Thoracic aorta (tissue), 2 donors: Measurements from ENCODE around the gene SWI5. TPM values are rescaled to one million over a fixed set of nuclear protein-coding genes. Genes with fewer than 3 reads are reported as not detected.
A peak's percentile ranks its signal among the peaks of the same experiment; 100 is the strongest.

Experiments
- ATAC-seq: fragments of 150-250 bp; one replicate; pipeline ENCODE4 v1.8.0; 2017; ENCODE audit warnings: low read depth; ENCODE audit not compliant: insufficient number of reproducible peaks, low FRiP score
- DNase-seq: peaks from one replicate; pipeline ENCODE4 v3.0.0-alpha.2; 2020; ENCODE audit warnings: low spot score
- H3K27ac ChIP-seq, 2 donors: fragments of 200-600 bp; sonication (generic); 1 replicate in 1 of 2; 2 replicates in 1 of 2; pipeline ENCODE4 v1.5.1; 2016; ENCODE audit warnings: mild to moderate bottlenecking in 2 of 2, moderate library complexity in 2 of 2
- H3K27me3 ChIP-seq: fragments of 200-600 bp; sonication (generic); replicated peaks from 2 replicates; pipeline ENCODE4 v1.6.0; 2016; ENCODE audit warnings: mild to moderate bottlenecking; ENCODE audit not compliant: insufficient read depth
- H3K36me3 ChIP-seq: fragments of 200-600 bp; sonication (generic); one replicate; pipeline ENCODE4 v1.5.1; 2016
- H3K4me1 ChIP-seq, 2 donors: fragments of 200-600 bp; sonication (generic); 1 replicate in 1 of 2; 2 replicates in 1 of 2; pipeline versions ENCODE4 v1.5.1 to v1.6.0; 2016; ENCODE audit warnings: low read depth in 2 of 2, mild to moderate bottlenecking in 1 of 2; ENCODE audit not compliant: control insufficient read depth in 1 of 2
- H3K4me3 ChIP-seq: fragments of 200-600 bp; sonication (generic); 2 replicates; pipeline ENCODE4 v1.5.1; 2016; ENCODE audit warnings: mild to moderate bottlenecking
- H3K9me3 ChIP-seq: fragments of 200-600 bp; sonication (generic); 2 replicates; pipeline ENCODE4 v1.5.1; 2016
- CTCF ChIP-seq: fragments of 200-600 bp; sonication (generic); IDR thresholded peaks from one replicate; pipeline ENCODE4 v1.5.1; 2019; ENCODE audit warnings: antibody characterized with exemption
- total RNA-seq, 2 donors: library from RNA; depleted of rRNA; stranded (reverse); fragments of >200 nt; gene quantifications; one replicate each; pipeline versions ENCODE4 v1.1.0 to v1.2.3, GENCODE V29; 2016

SWI5 gene
- total RNA-seq, 2 donors from 2014 or later, result 12.0 to 26.8 TPM

DNA sequence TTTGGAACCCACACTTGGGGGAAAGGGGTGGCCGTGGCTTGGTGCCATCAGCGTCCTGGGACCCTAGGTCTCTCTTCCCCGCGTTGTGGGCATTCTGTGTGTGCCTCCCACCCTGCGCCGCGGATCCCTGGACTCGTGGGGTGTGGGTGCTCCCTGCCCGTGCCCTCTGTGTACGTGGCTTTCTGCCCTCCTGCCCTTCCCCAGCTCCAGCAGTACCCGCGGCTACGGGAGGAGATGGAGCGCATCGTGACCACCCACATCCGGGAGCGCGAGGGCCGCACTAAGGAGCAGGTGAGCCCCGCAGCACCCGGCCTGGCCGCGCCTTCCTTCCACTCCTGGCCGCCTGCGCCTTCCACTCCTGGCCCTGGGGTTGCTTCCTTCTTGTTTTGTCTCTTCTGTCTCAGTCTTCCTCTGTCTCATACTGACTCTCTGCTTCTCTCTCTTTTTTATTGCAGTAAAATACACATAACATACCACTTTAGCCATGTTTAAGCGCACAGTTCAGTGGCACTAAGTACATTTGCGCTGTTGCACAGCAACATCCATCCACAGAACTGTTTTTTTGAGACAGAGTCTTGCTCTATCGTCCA is 42.2 kb upstream of the SWI5 start:
- no peak overlapping the region for H3K4me3 ChIP-seq
- no peaks in the 10 kb centered on the region for H3K36me3 ChIP-seq
- no peaks in the 10 kb centered on the region for H3K27me3 ChIP-seq
- DNase-seq (no peak), ATAC-seq (no peak)
- no peaks in the 10 kb centered on the region for H3K4me1 ChIP-seq
- H3K9me3 ChIP-seq, result no peaks in the 10 kb centered on the region
- H3K27ac ChIP-seq, result no peak overlapping the region
- no peak for TF ChIP-seq CTCF

- Histone ChIP-seq H3K36me3 (no peaks in the 10 kb centered on the region), H3K27ac (no peak overlapping the region), H3K4me1 (no peaks in the 10 kb centered on the region), H3K4me3 (no peak overlapping the region), H3K9me3 (no peaks in the 10 kb centered on the region), H3K27me3 (no peaks in the 10 kb centered on the region)
- DNase-seq (no peak), ATAC-seq (no peak)
- no peak for TF ChIP-seq CTCF
Observed at GRCh38 chr9:128242124-128242523, 34.0 kb upstream of the SWI5 start.

DNA sequence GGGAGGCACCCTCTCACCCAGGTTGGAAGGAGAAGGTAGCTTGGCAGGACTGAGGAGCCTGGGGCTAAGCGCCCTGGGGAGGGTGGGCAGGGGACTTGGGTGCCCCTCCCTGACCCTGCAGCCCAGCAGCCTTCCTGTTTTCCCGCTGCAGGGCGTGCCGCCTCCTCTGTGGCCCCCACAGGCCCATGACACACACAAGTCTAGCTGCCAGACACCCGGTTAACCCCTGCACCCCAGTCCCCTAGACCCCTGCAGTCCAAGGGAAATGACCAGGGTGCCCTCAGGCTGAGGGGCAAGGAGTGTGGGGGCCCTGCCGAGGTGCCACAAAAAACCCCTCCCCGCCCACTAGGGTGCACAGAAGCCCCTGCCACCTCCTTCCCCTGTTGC is 33.3 kb upstream of the SWI5 start:
- DNase-seq, result no peak
- no peak for ATAC-seq

DNA sequence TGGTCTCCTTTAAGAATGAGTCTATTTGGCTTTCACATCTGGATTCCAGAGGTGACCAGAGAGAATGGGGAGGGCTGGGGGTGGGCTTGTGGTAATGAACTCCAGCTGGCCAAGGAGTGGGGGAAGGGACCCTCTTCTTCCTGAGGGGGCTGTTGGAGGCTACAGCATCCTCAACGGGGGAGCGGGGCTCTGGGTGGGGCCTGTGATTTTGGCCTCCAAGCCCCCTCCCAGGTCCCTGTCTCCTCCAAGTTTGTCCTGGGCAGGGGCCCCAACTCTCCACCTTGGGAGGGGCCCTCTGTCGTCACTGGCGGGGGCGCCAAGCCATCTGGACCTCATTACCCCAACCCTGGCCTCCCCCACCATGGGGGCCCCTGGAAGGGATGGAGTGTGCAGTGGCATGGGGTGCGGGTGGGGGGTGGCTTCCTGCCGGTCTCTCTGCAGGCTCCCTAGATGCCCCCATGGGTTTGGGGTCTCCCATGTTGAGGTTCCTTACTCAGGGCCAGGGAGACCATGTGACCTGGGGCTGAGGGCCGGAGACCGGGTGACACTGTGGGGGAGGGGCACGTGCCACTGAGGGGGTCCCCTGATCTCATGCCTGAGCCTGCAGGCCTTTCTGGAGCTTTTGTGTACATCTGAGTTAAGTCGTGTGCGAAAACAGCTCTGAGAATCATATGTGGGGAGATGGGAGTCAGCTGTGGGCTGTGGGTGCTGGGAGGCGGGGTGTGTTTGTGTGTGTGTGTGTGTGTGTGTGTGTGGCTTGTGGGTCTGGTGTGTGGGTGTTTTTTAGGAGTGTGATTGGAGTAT is 32.7 kb upstream of the SWI5 start:
- no peak for TF ChIP-seq CTCF
- Histone ChIP-seq H3K4me3 (no peak overlapping the region), H3K27ac (no peak overlapping the region), H3K4me1 (no peaks in the 10 kb centered on the region), H3K9me3 (no peaks in the 10 kb centered on the region), H3K27me3 (no peaks in the 10 kb centered on the region), H3K36me3 (no peaks in the 10 kb centered on the region)
- DNase-seq (no peak), ATAC-seq (no peak)

More for the DNA sequence above, 33.3 kb upstream of the SWI5 start:
- H3K4me1 ChIP-seq, result no peaks in the 10 kb centered on the region
- no peak overlapping the region for H3K4me3 ChIP-seq
- no peak overlapping the region for H3K27ac ChIP-seq
- no peaks in the 10 kb centered on the region for H3K36me3 ChIP-seq
- no peak for TF ChIP-seq CTCF
- H3K27me3 ChIP-seq, result no peaks in the 10 kb centered on the region
- H3K9me3 ChIP-seq, result no peaks in the 10 kb centered on the region

GRCh38 chr9:128244091-128244836 is 31.8 kb upstream of the SWI5 start:
- Histone ChIP-seq H3K27me3 (no peaks in the 10 kb centered on the region), H3K9me3 (no peaks in the 10 kb centered on the region), H3K36me3 (no peaks in the 10 kb centered on the region), H3K4me1 (no peaks in the 10 kb centered on the region), H3K27ac (no peak overlapping the region), H3K4me3 (peak overlapping the region; percentile 23)
- DNase-seq (no peak), ATAC-seq (no peak)
- no peak for TF ChIP-seq CTCF
